Kidney (tissue), 2 donors: ENCODE data around the gene EIF1AX. TPM values are rescaled to one million over a fixed set of nuclear protein-coding genes. Genes with fewer than 3 reads are reported as not detected.

Source experiments
- polyA plus RNA-seq: library from polyadenylated mRNA; stranded (reverse); fragments of 350-450 nt; fragmentation: Illumina TruSeq; extraction: RNeasy Lipid Tissue Mini Kit (QIAGEN cat#74804); gene quantifications from one replicate; pipeline ENCODE4 v1.2.3, GENCODE V29; 2014; ENCODE audit warnings: low read depth, low replicate concordance; ENCODE audit not compliant: insufficient read depth
- total RNA-seq: library from RNA; stranded (reverse); fragmentation: NEBNext Ultra II Directional; extraction: Animal tissue kit (Norgen Biotek cat#: 25700); gene quantifications from one replicate; pipeline ENCODE4 v1.2.1, GENCODE V29; 2021
- donor health status: DM: yes; HTN: yes; CAD: no.

Gene EIF1AX
- total and polyA plus RNA-seq, 2 donors from 2014 or later: 29.4 to 104 TPM

Other genes starting within 250 kb of the EIF1AX start
- 17.2 TPM for gene BCLAF3, start 150.8 kb downstream of the EIF1AX start, total RNA-seq
- gene BCLAF3, start 150.8 kb downstream of the EIF1AX start, polyA plus RNA-seq: 3.1 TPM
- gene MAP7D2, start 24.9 kb downstream of the EIF1AX start, total RNA-seq: 0.76 TPM
- 3.6 TPM for gene MAP7D2, start 24.9 kb downstream of the EIF1AX start, polyA plus RNA-seq
- 42.8 TPM for gene RPS6KA3, start 125.1 kb upstream of the EIF1AX start, total RNA-seq
- 9.9 TPM for gene RPS6KA3, start 125.1 kb upstream of the EIF1AX start, polyA plus RNA-seq